Astrocyte of the cerebellum (primary cell): ENCODE measurements around the gene ZNF316.
A peak's percentile ranks its signal among the peaks of the same experiment; 100 is the strongest.
"Not testable (repeated sequence)": the region's sequence is repeated elsewhere in the genome, so short reads cannot be mapped to it uniquely, and the experiment has no call there.

ENCODE experiments used
- DNase-seq: peaks from one replicate; pipeline ENCODE4 v3.0.0-alpha.2; 2011; ENCODE audit warnings: low read depth
- H3K4me3 ChIP-seq: 2 replicates; pipeline ENCODE4 v1.5.1; 2011; ENCODE audit warnings: mild to moderate bottlenecking, low read depth, low read length, moderate library complexity
- CTCF ChIP-seq: IDR thresholded peaks from 2 replicates; pipeline ENCODE4 v1.5.1; 2012; ENCODE audit warnings: low read length, low read depth, moderate library complexity, mild to moderate bottlenecking; ENCODE audit errors: missing control alignments
- in situ Hi-C: cut with HindIII; loops from 2 replicates; pipeline ENCODE4 v1.10.0; 2017; ENCODE audit warnings: low sequenced_read_pairs

ZNF316 gene

DNA sequence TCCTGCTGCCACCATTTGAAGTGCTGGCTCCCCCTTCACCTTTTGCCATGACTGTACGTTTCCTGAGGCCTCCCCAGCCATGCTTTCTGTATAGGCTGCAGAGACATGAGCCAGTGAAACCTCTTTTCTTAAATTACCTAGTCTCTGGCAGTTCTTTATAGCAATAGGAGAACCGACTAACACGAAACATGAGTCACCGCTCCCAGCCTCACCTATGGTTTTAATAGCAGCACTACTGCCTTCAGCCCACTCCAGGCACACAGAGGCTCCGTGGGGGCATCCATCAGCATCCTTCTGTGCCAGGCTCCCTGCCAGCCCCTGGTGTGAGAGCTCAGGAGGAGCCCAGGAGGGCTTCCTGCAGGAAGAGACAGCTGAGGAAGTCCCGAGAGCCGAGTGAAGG lies 5.5 kb upstream of the ZNF316 start:
- TF ChIP-seq CTCF: no peak
- DNase-seq: no peak
- no peak overlapping the region for H3K4me3 ChIP-seq
- in situ Hi-C loops: loop anchor here (10.0 kb wide), 1 partner anchor 87 kb away; no protein-coding TSS in a partner anchor

DNA sequence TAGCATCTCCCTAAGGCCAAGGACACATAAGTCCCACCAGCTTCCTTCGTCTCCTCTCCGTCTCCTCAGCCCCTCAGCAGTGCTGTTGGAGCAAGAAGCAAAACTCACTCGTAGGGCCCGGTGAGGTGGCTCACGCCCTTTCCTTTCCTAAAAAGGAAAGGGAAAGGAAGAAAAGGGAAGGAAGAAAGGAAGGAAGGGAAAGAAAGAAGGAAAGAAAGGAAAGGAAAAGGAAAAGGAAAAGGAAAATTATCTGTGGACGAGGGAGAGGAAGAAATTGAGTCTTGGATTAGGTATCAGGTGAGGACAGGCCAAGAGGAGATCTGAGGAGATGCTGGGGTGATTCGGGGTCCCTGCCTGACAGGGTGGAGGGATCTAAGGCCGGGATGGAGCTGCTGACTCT lies 3.1 kb upstream of the ZNF316 start:
- no peak overlapping the region for H3K4me3 ChIP-seq
- in situ Hi-C loops: loop anchor here (10.0 kb wide), 1 partner anchor 89 kb away; no protein-coding TSS in a partner anchor
- DNase-seq: no peak
- TF ChIP-seq CTCF: no peak

- in situ Hi-C loops: loop anchor here (10.0 kb wide), 1 partner anchor 90 kb away; no protein-coding TSS in a partner anchor
- not testable (repeated sequence) for DNase-seq, H3K4me3 ChIP-seq
Observed at GRCh38 chr7:6634971-6635370, 2.1 kb upstream of the ZNF316 start.

- in situ Hi-C loops: loop anchor here (10.0 kb wide), 1 partner anchor 93 kb away; no protein-coding TSS in a partner anchor
- no peak for DNase-seq
- peak overlapping the region; percentile 67 for H3K4me3 ChIP-seq
- TF ChIP-seq CTCF: no peak
Observed at GRCh38 chr7:6637544-6638229, 569 bp downstream of the ZNF316 start.

GRCh38 chr7:6639032-6639431 lies 1.9 kb downstream of the ZNF316 start:
- H3K4me3 ChIP-seq: no peak overlapping the region
- TF ChIP-seq CTCF: no peak
- in situ Hi-C loops: loop anchor here (10.0 kb wide), 1 partner anchor 94 kb away; no protein-coding TSS in a partner anchor
- no peak for DNase-seq

DNA sequence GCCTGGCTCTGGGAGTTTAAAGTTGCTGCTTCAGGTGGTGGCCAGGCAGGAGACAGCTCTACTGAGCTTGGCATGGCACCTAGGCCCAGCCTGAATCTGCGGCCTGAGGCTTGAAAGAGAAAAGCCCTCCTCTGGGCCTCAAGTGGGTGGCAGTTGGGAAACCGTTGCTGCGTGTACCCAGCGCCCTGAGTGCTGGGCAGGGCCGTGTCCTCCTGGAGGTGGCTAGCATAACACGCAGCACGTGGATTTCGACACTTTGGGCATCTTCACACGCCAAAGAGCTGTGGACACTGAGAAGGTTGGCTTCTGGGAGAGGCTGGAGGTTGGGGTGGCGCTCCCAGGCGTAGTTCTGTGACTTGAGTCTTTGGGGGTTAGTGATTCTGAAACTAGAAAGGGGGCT lies 2.5 kb downstream of the ZNF316 start:
- TF ChIP-seq CTCF: no peak
- in situ Hi-C loops: loop anchor here (10.0 kb wide), 1 partner anchor 95 kb away; no protein-coding TSS in a partner anchor
- no peak overlapping the region for H3K4me3 ChIP-seq
- no peak for DNase-seq

- in situ Hi-C loops: no loop called here
- no peak for TF ChIP-seq CTCF
- no peak for DNase-seq
Observed at GRCh38 chr7:6640246-6640721, 3.2 kb downstream of the ZNF316 start.

More at GRCh38 chr7:6640246-6640721, 3.2 kb downstream of the ZNF316 start:
- no peak overlapping the region for H3K4me3 ChIP-seq
